GM10266 (cell line): ENCODE data around the gene INTS7.

Experiments
- DNase-seq: peaks from one replicate; pipeline ENCODE4 v3.0.0; 2012; ENCODE audit errors: extremely low spot score
- CTCF ChIP-seq: IDR thresholded peaks from 2 replicates; pipeline ENCODE4 v1.5.1; 2012; ENCODE audit warnings: mild to moderate bottlenecking, low read depth; ENCODE audit not compliant: control insufficient read depth, insufficient read depth; ENCODE audit errors: missing control alignments

The INTS7 gene

GRCh38 chr1:212053993-212054392, 18.6 kb upstream of the INTS7 start:
- TF ChIP-seq CTCF = no peak
- no peak for DNase-seq

- TF ChIP-seq CTCF = no peak
- DNase-seq = no peak
These were observed 10.6 kb upstream of the INTS7 start for GRCh38 chr1:212045981-212046380.

GRCh38 chr1:212044851-212045250, 9.5 kb upstream of the INTS7 start:
- TF ChIP-seq CTCF = no peak
- DNase-seq = no peak

- no peak for DNase-seq
These were observed 7.1 kb upstream of the INTS7 start for GRCh38 chr1:212042436-212042835.

GRCh38 chr1:212040629-212041412, 5.5 kb upstream of the INTS7 start:
- no peak for DNase-seq
- TF ChIP-seq CTCF = no peak

More at GRCh38 chr1:212042436-212042835, 7.1 kb upstream of the INTS7 start:
- TF ChIP-seq CTCF = no peak

- no peak for TF ChIP-seq CTCF
- DNase-seq = no peak
These were observed 4.3 kb upstream of the INTS7 start for GRCh38 chr1:212039622-212040021.

- no peak for DNase-seq
- no peak for TF ChIP-seq CTCF
These were observed 2.5 kb upstream of the INTS7 start for GRCh38 chr1:212037900-212038299.
